Erythroblast (primary cell): ENCODE results near the gene PIAS4.

Experiments
- GATA1 ChIP-seq: IDR thresholded peaks from 2 replicates; pipeline ENCODE4 v1.6.1; 2011; ENCODE audit warnings: low read depth, mild to moderate bottlenecking, control low read depth, low read length, moderate library complexity
- POLR2A ChIP-seq: IDR thresholded peaks from 2 replicates; pipeline ENCODE4 v1.6.1; 2011; ENCODE audit warnings: mild to moderate bottlenecking, low read length

GRCh38 chr19:4038057-4038456, 30.5 kb downstream of the PIAS4 start:
- TF ChIP-seq POLR2A (no peak), GATA1 (no peak)
